ENCODE data around the gene RNF114. TPM values are rescaled to one million over a fixed set of nuclear protein-coding genes. Genes with fewer than 3 reads are reported as not detected.

RNF114 gene
- total and polyA plus RNA-seq, 10 of the 15 experiments (the other 5 are each of a cell fraction or from before 2014, with no cell fraction given), result 28.0 to 82.3 (median 47.2) TPM

DNA sequence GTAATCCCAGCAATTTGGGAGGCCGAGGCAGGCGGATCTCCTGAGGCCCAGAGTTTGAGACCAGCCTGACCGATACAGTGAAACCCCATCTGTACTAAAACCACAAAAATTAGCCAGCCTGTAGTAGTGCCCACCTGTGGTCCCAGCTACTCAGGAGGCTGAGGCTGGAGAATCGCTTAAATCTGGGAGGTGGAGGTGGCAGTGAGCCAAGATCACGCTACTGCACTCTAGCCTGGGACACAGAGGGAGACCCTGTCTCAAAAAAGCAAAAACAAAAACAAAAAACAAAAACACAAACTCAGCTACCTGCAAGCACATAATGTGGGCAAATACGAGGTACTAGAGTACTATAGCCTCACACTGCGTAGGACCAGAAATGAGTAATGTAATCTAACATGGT is 17.2 kb upstream of the RNF114 start:
- H3K9ac ChIP-seq (ENCODE audit: control insufficient read depth, insufficient read depth, low read length), result no peak overlapping the region
- ChIA-PET CTCF (no interaction called here), RAD21 (ENCODE audit: unreplicated experiment) (no interaction called here), SMC1A (ENCODE audit: uncharacterized antibody, unreplicated experiment) (no interaction called here), POLR2A (no interaction called here)
- TF ChIP-seq RUNX3 (IDR thresholded peaks at IDR 0.05; ENCODE audit: low read length), result no peak
- TF ChIP-seq, protein P1, sequence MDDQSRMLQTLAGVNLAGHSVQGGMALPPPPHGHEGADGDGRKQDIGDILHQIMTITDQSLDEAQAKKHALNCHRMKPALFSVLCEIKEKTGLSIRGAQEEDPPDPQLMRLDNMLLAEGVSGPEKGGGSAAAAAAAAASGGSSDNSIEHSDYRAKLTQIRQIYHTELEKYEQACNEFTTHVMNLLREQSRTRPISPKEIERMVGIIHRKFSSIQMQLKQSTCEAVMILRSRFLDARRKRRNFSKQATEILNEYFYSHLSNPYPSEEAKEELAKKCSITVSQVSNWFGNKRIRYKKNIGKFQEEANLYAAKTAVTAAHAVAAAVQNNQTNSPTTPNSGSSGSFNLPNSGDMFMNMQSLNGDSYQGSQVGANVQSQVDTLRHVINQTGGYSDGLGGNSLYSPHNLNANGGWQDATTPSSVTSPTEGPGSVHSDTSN (IDR thresholded peaks at IDR 0.05; ENCODE audit: insufficient replicate concordance, low read depth, low read length), result no peak
- TF ChIP-seq, protein P2, sequence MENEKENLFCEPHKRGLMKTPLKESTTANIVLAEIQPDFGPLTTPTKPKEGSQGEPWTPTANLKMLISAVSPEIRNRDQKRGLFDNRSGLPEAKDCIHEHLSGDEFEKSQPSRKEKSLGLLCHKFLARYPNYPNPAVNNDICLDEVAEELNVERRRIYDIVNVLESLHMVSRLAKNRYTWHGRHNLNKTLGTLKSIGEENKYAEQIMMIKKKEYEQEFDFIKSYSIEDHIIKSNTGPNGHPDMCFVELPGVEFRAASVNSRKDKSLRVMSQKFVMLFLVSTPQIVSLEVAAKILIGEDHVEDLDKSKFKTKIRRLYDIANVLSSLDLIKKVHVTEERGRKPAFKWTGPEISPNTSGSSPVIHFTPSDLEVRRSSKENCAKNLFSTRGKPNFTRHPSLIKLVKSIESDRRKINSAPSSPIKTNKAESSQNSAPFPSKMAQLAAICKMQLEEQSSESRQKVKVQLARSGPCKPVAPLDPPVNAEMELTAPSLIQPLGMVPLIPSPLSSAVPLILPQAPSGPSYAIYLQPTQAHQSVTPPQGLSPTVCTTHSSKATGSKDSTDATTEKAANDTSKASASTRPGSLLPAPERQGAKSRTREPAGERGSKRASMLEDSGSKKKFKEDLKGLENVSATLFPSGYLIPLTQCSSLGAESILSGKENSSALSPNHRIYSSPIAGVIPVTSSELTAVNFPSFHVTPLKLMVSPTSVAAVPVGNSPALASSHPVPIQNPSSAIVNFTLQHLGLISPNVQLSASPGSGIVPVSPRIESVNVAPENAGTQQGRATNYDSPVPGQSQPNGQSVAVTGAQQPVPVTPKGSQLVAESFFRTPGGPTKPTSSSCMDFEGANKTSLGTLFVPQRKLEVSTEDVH (IDR thresholded peaks at IDR 0.05; ENCODE audit: low read depth, partially characterized antibody), result no peak
- TF ChIP-seq SMAD1 (IDR thresholded peaks at IDR 0.05; ENCODE audit: low read depth, partially characterized antibody), result no peak
- no peak for TF ChIP-seq NFYA (IDR thresholded peaks at IDR 0.05; ENCODE audit: borderline replicate concordance, low read depth, low read length)
- no peak for TF ChIP-seq HDAC6 (IDR thresholded peaks at IDR 0.05; ENCODE audit: unreplicated experiment)
- no peak for TF ChIP-seq ZNF24 (IDR thresholded peaks at IDR 0.05)
- TF ChIP-seq IKZF2 (IDR thresholded peaks at IDR 0.05), result no peak
- no peak for TF ChIP-seq ESRRA (IDR thresholded peaks at IDR 0.05; ENCODE audit: low read length)
- TF ChIP-seq, protein P3, sequence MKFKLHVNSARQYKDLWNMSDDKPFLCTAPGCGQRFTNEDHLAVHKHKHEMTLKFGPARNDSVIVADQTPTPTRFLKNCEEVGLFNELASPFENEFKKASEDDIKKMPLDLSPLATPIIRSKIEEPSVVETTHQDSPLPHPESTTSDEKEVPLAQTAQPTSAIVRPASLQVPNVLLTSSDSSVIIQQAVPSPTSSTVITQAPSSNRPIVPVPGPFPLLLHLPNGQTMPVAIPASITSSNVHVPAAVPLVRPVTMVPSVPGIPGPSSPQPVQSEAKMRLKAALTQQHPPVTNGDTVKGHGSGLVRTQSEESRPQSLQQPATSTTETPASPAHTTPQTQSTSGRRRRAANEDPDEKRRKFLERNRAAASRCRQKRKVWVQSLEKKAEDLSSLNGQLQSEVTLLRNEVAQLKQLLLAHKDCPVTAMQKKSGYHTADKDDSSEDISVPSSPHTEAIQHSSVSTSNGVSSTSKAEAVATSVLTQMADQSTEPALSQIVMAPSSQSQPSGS (IDR thresholded peaks at IDR 0.05; ENCODE audit: low read length), result no peak
- no peak for TF ChIP-seq ZNF384 (IDR thresholded peaks at IDR 0.05; ENCODE audit: borderline replicate concordance, low read depth, low read length)
- TF ChIP-seq POLR2A (IDR thresholded peaks at IDR 0.05; ENCODE audit: low read depth, low read length), result no peak
- no peak for TF ChIP-seq CREM (IDR thresholded peaks at IDR 0.05; ENCODE audit: low read depth)
- TF ChIP-seq BACH1 (IDR thresholded peaks at IDR 0.05; ENCODE audit: borderline replicate concordance), result no peak
- H3K4me2 ChIP-seq (ENCODE audit: control insufficient read depth, insufficient read depth), result no peak overlapping the region
- ATAC-seq, result no peak
- no peak overlapping the region for H3K4me3 ChIP-seq
- FAIRE-seq, result no peak
- H3K79me2 ChIP-seq (ENCODE audit: control insufficient read depth, insufficient read depth, low read length), result peaks cover 15% of the 10 kb centered on the region
- intact Hi-C loops (cut with micrococcal nuclease; ENCODE audit: unreplicated experiment) (no loop called here), in situ Hi-C loops (cut with MboI) (no loop called here)
- H3K4me1 ChIP-seq (ENCODE audit: control insufficient read depth, insufficient read depth, low read length), result peaks cover 7% of the 10 kb centered on the region
- no peaks in the 10 kb centered on the region for H3K9me3 ChIP-seq (replicated peaks; ENCODE audit: control insufficient read depth, insufficient read depth, low read length)
- H3K36me3 ChIP-seq (ENCODE audit: control insufficient read depth in 2 of 2, insufficient read depth in 2 of 2, low read length in 1 of 2), result no peaks in the 10 kb centered on the region
- H3K27me3 ChIP-seq (replicated peaks in 1 of 2; ENCODE audit: control insufficient read depth in 2 of 2, insufficient read depth in 2 of 2, low read length in 1 of 2), result no peaks in the 10 kb centered on the region
- H3K27ac ChIP-seq (ENCODE audit: control insufficient read depth, insufficient read depth), result no peak overlapping the region
- H2AFZ ChIP-seq (ENCODE audit: control insufficient read depth, low read depth, low read length), result no peak overlapping the region
- whole genome bisulfite sequencing (ENCODE audit: insufficient coverage, insufficient replicate concordance, low lambda C conversion rate, missing lambda C conversion rate), result 72% methylated on average over 7 of the region's 7 CpGs
- H4K20me1 ChIP-seq (ENCODE audit: control insufficient read depth, insufficient read depth), result no peaks in the 10 kb centered on the region
- BruUV-seq (replicated peaks), result no TSS peak
- no peak for DNase-seq (ENCODE audit: low read depth, low spot score)

Measured in GM12878 (cell line).